Measurements from ENCODE around the gene PDHA1.

DNA sequence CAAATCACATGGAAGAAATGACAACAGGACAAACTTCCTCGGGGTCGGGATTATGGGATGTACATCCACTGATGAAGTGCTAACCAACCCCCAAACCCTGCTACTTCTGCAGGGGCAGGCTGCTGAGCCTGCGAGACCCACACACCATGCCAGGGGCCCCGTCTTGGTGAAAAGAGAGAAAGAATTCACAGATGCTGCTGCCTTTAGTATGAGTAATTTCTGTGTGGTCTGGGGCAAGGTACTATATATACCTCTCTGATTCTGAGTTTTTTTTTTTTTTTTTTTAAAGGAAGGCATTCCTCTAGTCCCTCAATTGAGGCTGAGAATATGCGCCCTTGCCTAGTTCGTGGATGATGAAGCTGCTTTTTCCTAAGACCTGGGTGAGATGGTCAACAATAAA lies 24.8 kb downstream of the PDHA1 start:
- TF ChIP-seq, protein P1, sequence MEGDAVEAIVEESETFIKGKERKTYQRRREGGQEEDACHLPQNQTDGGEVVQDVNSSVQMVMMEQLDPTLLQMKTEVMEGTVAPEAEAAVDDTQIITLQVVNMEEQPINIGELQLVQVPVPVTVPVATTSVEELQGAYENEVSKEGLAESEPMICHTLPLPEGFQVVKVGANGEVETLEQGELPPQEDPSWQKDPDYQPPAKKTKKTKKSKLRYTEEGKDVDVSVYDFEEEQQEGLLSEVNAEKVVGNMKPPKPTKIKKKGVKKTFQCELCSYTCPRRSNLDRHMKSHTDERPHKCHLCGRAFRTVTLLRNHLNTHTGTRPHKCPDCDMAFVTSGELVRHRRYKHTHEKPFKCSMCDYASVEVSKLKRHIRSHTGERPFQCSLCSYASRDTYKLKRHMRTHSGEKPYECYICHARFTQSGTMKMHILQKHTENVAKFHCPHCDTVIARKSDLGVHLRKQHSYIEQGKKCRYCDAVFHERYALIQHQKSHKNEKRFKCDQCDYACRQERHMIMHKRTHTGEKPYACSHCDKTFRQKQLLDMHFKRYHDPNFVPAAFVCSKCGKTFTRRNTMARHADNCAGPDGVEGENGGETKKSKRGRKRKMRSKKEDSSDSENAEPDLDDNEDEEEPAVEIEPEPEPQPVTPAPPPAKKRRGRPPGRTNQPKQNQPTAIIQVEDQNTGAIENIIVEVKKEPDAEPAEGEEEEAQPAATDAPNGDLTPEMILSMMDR (IDR thresholded peaks at IDR 0.05), result no peak
- no peak for TF ChIP-seq POLR2A (IDR thresholded peaks at IDR 0.05)
